HG03460 (cell line): ENCODE data around the gene VCY.
"Not testable (repeated sequence)": the region's sequence is repeated elsewhere in the genome, so short reads cannot be mapped to it uniquely, and the experiment has no call there.

Experiments used
- ATAC-seq: cut with Tn5 transposase; IDR thresholded peaks from one replicate; pipeline ENCODE4 v1.9.1; 2021; ENCODE audit not compliant: unreplicated experiment

VCY gene

GRCh38 chrY:13986373-13986772 lies at the start of gene VCY:
Gene VCY (minus strand): TSS chrY:13986473. CDS start chrY:13986440, 33 bp downstream.
- not testable (repeated sequence) for ATAC-seq

- ATAC-seq = not testable (repeated sequence)
Measured at GRCh38 chrY:14030395-14030794, 44.1 kb upstream of the VCY start.

- ATAC-seq = not testable (repeated sequence)
Measured at GRCh38 chrY:14011916-14012315, 25.6 kb upstream of the VCY start.

GRCh38 chrY:13942406-13942805 lies 43.9 kb downstream of the VCY start:
- ATAC-seq = not testable (repeated sequence)
